HCT116 (cell line): ENCODE results near the gene COL5A1. TPM values are rescaled to one million over a fixed set of nuclear protein-coding genes. Genes with fewer than 3 reads are reported as not detected.
"Not testable (repeated sequence)": the region's sequence is repeated elsewhere in the genome, so short reads cannot be mapped to it uniquely, and the experiment has no call there.

Source experiments
- ATAC-seq: fragments of 200-7000 bp; cut with Tn5 transposase; 2 replicates; pipeline ENCODE4 v1.9.1; 2020; ENCODE audit warnings: mild to moderate bottlenecking, moderate library complexity
- BruUV-seq: library from RNA; stranded (reverse); fragments of 400-500 nt; replicated peaks from 2 replicates; lab custom pipeline; 2021; lab: Mats Ljungman, UMichigan
- CTCF ChIA-PET: fragments of 300-600 bp; sonication (Branson Sonifier 250); formaldehyde crosslinking; loops from one replicate; lab custom pipeline; 2021; ENCODE audit warnings: antibody characterized with exemption; lab: Charles Lee
- POLR2A ChIA-PET: fragments of 300-600, 350-600 bp; sonication (Branson Sonifier 250); formaldehyde crosslinking; loops from one replicate; lab custom pipeline; 2021; ENCODE audit warnings: antibody characterized with exemption; lab: Charles Lee
- RAD21 ChIA-PET, 2 experiments: fragments of 300-600 bp; sonication (Branson Sonifier 250); formaldehyde crosslinking; loops; one replicate each; lab custom pipeline; 2023; ENCODE audit warnings: low total read pairs in 2 of 2; ENCODE audit not compliant: uncharacterized antibody in 2 of 2, unreplicated experiment in 2 of 2, low non-redundant PET in 1 of 2; lab: Charles Lee
- DNase-seq: peaks from one replicate; pipeline ENCODE4 v3.0.0-alpha.2; 2010; ENCODE audit warnings: low read depth, low spot score
- H2AFZ ChIP-seq: fragments of 200-600 bp; shearing (Covaris generic), sonication (generic); 2 replicates; pipeline ENCODE4 v1.6.1; 2017; ENCODE audit warnings: low read depth, mixed run types, mixed read lengths, antibody characterized with exemption, low read length; ENCODE audit not compliant: poor library complexity, severe bottlenecking
- H3K27ac ChIP-seq: 2 replicates; pipeline ENCODE4 v1.5.1; 2012; ENCODE audit warnings: low read depth, low read length
- H3K27me3 ChIP-seq: fragments of 200-600 bp; sonication (generic); 2 replicates; pipeline ENCODE4 v1.6.1; 2016; ENCODE audit warnings: mixed run types, low read length, mixed read lengths; ENCODE audit not compliant: insufficient read depth
- H3K36me3 ChIP-seq, 2 experiments: fragments of 200-500 bp in 1 of 2; fragments of 200-600 bp in 1 of 2; sonication (Bioruptor generic) in 1 of 2; sonication (generic) in 1 of 2; 2 replicates each; pipeline versions ENCODE4 v1.5.1 to v1.6.1; 2014 to 2016; ENCODE audit warnings: low read length in 2 of 2, inconsistent platforms in 1 of 2, mixed read lengths in 1 of 2, mixed run types in 1 of 2; ENCODE audit not compliant: insufficient read depth in 2 of 2, control insufficient read depth in 1 of 2
- H3K4me1 ChIP-seq, 2 experiments: fragments of 200-600 bp in 1 of 2; sonication (generic) in 1 of 2; 2 replicates each; pipeline versions ENCODE4 v1.5.1 to v1.6.1; 2012 to 2017; ENCODE audit warnings: low read length in 2 of 2, inconsistent platforms in 1 of 2, mild to moderate bottlenecking in 1 of 2, mixed read lengths in 1 of 2, mixed run types in 1 of 2, moderate library complexity in 1 of 2; ENCODE audit not compliant: insufficient read depth in 2 of 2, control insufficient read depth in 1 of 2
- H3K4me2 ChIP-seq: fragments of 200-600 bp; sonication (generic); 2 replicates; pipeline ENCODE4 v1.6.1; 2017; ENCODE audit warnings: mixed run types, low read length, mixed read lengths
- H3K4me3 ChIP-seq, 2 experiments: fragments of 200-600 bp in 1 of 2; sonication (generic) in 1 of 2; replicated peaks in 1 of 2; 2 replicates each; pipeline ENCODE4 v1.5.1; 2011 to 2016; ENCODE audit warnings: low read length in 2 of 2, control low read depth in 1 of 2, low read depth in 1 of 2, mild to moderate bottlenecking in 1 of 2, mixed read lengths in 1 of 2, mixed run types in 1 of 2
- H3K79me2 ChIP-seq: fragments of 200-600 bp; sonication (generic); 2 replicates; pipeline ENCODE4 v1.6.1; 2017; ENCODE audit warnings: mild to moderate bottlenecking, mixed run types, low read length, moderate library complexity, mixed read lengths; ENCODE audit not compliant: insufficient read depth
- H3K9ac ChIP-seq: fragments of 200-600 bp; sonication (generic); 2 replicates; pipeline ENCODE4 v1.6.1; 2016; ENCODE audit warnings: low read length, mixed read lengths
- H3K9me2 ChIP-seq: fragments of 200-600 bp; sonication (generic), shearing (Covaris generic); 2 replicates; pipeline ENCODE4 v1.6.1; 2017; ENCODE audit warnings: mixed run types, mild to moderate bottlenecking, moderate library complexity; ENCODE audit not compliant: insufficient read depth
- H3K9me3 ChIP-seq, 2 experiments: fragments of 200-500 bp in 1 of 2; fragments of 200-600 bp in 1 of 2; sonication (Bioruptor generic) in 1 of 2; sonication (generic) in 1 of 2; 2 replicates each; pipeline ENCODE4 v1.6.1; 2014 to 2017; ENCODE audit warnings: low read length in 2 of 2, mixed read lengths in 2 of 2, inconsistent platforms in 1 of 2, low read depth in 1 of 2, mild to moderate bottlenecking in 1 of 2, mixed run types in 1 of 2, moderate library complexity in 1 of 2; ENCODE audit not compliant: control insufficient read depth in 1 of 2, insufficient read depth in 1 of 2
- H4K20me1 ChIP-seq: fragments of 200-600 bp; sonication (generic), shearing (Covaris generic); 2 replicates; pipeline ENCODE4 v1.6.1; 2017; ENCODE audit warnings: mixed run types, mild to moderate bottlenecking, moderate library complexity; ENCODE audit not compliant: insufficient read depth
- ELF1 ChIP-seq: IDR thresholded peaks from 2 replicates; pipeline ENCODE4 v1.6.1; 2012; ENCODE audit warnings: low read depth, borderline replicate concordance
- POLR2A ChIP-seq: IDR thresholded peaks from 2 replicates; pipeline ENCODE4 v1.7.0; 2011; ENCODE audit warnings: borderline replicate concordance; ENCODE audit not compliant: insufficient read depth, insufficient read length; ENCODE audit errors: extremely low read depth
- RAD21 ChIP-seq: IDR thresholded peaks from 2 replicates; pipeline ENCODE4 v1.6.1; 2012; ENCODE audit warnings: low read depth, mild to moderate bottlenecking
- TCF7L2 ChIP-seq: IDR thresholded peaks from 2 replicates; pipeline ENCODE4 v1.7.0; 2011; ENCODE audit warnings: borderline replicate concordance, inconsistent platforms; ENCODE audit not compliant: insufficient read depth, insufficient read length; ENCODE audit errors: extremely low read depth
- YY1 ChIP-seq: IDR thresholded peaks from 2 replicates; pipeline ENCODE4 v1.6.1; 2011; ENCODE audit warnings: low read length, low read depth, moderate library complexity, mild to moderate bottlenecking; ENCODE audit not compliant: insufficient replicate concordance; ENCODE audit errors: extremely low read depth
- ZFX ChIP-seq: fragments of 450-650 bp; IDR thresholded peaks from 2 replicates; pipeline ENCODE4 v1.6.1; 2017
- intact Hi-C: fragments of 100-400 bp; cut with micrococcal nuclease; formaldehyde crosslinking; loops from 2 replicates; pipeline ENCODE4 v1.10.0; 2022
- total RNA-seq: library from RNA; stranded (reverse); gene quantifications from one replicate; pipeline ENCODE4 v1.2.1, GENCODE V29; 2021; ENCODE audit not compliant: unreplicated experiment
- TF ChIP-seq, protein P1 (sequence below): IDR thresholded peaks from 2 replicates; pipeline ENCODE4 v1.6.1; 2011; ENCODE audit warnings: mild to moderate bottlenecking, low read length, moderate library complexity; ENCODE audit not compliant: insufficient replicate concordance; ENCODE audit errors: extremely low read depth
- TF ChIP-seq, protein P2 (sequence below): IDR thresholded peaks from 2 replicates; pipeline ENCODE4 v1.6.1; 2012

Gene COL5A1
- total RNA-seq, 1 experiment from 2014 or later, result 0.30 TPM

DNA sequence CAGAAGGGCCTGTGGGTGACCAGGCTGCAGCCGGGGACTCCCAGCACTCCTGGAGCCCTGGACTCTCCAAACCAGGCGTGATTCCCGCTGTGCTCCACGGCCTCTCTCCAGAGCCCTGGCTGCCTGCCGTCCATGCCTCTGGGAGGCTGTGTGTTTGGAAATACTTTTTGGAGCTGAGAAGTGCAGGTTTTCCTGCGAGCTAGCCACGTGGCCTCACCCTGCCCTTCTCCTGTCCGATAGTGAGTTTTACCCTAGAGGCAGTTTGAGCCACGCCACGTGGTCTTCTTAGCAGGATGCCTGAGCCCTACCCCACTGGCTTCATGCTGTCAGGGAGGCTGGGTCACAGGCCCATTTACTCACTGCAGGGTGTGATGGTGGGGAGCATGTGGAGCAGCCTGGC lies 71.3 kb downstream of the COL5A1 start:
- RAD21 ChIA-PET, result no interaction called here
- POLR2A ChIA-PET, result no interaction called here
- H2AFZ ChIP-seq, result no peak overlapping the region
- no peak overlapping the region for H3K4me3 ChIP-seq
- no peak overlapping the region for H3K9ac ChIP-seq
- no peaks in the 10 kb centered on the region for H3K79me2 ChIP-seq
- CTCF ChIA-PET, result no interaction called here
- intact Hi-C loops, result no loop called here
- TF ChIP-seq ZFX, result no peak
- TF ChIP-seq RAD21, result no peak
- no peak for TF ChIP-seq ELF1
- H3K27me3 ChIP-seq, result no peaks in the 10 kb centered on the region
- no peak overlapping the region for H3K4me2 ChIP-seq
- no peak for DNase-seq
- no TSS peak for BruUV-seq
- H3K27ac ChIP-seq, result no peak overlapping the region
- no peak for ATAC-seq
- H4K20me1 ChIP-seq, result no peaks in the 10 kb centered on the region
- H3K9me2 ChIP-seq, result no peaks in the 10 kb centered on the region
- no peaks in the 10 kb centered on the region for H3K4me1 ChIP-seq
- H3K36me3 ChIP-seq, result no peaks in the 10 kb centered on the region
- H3K9me3 ChIP-seq, result no peaks in the 10 kb centered on the region

DNA sequence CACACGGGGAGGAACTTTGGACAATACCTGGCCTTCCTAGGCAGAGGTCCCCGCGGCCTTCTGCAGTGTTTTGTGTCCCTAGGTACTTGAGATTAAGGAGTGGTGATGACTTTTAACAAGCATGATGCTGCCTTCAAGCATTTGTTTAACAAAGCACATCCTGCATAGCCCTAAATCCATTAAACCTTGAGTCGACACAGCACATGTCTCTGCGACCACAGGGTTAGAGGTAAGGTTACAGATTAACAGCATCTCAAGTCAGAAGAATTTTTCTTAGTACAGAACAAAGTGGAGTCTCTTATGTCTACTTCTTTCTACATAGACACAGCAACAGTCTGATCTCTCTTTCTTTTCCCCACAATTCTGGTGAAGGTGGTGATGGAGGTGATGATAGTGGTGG lies 73.9 kb downstream of the COL5A1 start:
- H3K4me2 ChIP-seq, H3K4me1 ChIP-seq, intact Hi-C loops, ATAC-seq, H3K27ac ChIP-seq, DNase-seq, H4K20me1 ChIP-seq, H3K79me2 ChIP-seq, H3K36me3 ChIP-seq, RAD21 ChIA-PET, H3K9me3 ChIP-seq, POLR2A ChIA-PET, H3K9ac ChIP-seq, H3K27me3 ChIP-seq, H2AFZ ChIP-seq, H3K9me2 ChIP-seq, H3K4me3 ChIP-seq, CTCF ChIA-PET, BruUV-seq: not testable (repeated sequence)

DNA sequence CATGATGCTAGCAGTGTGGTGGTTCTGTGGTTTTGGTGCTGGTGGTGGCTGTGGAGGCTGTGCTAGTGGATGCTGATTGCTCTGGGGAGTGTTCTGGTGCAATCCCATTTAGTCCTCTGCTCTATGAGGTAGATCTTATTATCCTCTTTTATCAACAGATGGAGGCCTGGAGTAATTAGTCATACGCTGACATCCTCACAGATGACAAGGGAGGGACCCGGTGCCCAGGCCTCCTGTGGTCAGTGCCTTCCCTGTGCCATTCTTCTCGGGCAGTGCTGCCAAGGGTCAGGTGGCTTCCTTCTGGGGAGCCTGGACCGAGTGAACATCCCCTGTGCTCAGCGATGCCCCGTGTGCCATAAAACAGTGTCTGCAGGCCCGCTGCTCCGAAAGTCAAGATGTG lies 74.5 kb downstream of the COL5A1 start:
- ATAC-seq (0 out of 2 replicates have a peak, but pooled peaks have one; percentile 40), DNase-seq (no peak)
- intact Hi-C loops, result no loop called here
- CTCF ChIA-PET, result no interaction called here
- Histone ChIP-seq H3K9ac (no peak overlapping the region), H3K27me3 (no peaks in the 10 kb centered on the region), H3K4me2 (no peak overlapping the region), H3K27ac (no peak overlapping the region), H3K36me3 (no peaks in the 10 kb centered on the region), H2AFZ (no peak overlapping the region), H3K79me2 (no peaks in the 10 kb centered on the region), H3K4me1 (no peaks in the 10 kb centered on the region), H3K4me3 (no peak overlapping the region), H4K20me1 (no peaks in the 10 kb centered on the region), H3K9me3 (no peaks in the 10 kb centered on the region), H3K9me2 (no peaks in the 10 kb centered on the region)
- no TSS peak for BruUV-seq
- POLR2A ChIA-PET, result no interaction called here
- RAD21 ChIA-PET, result no interaction called here
- TF ChIP-seq, protein P1, sequence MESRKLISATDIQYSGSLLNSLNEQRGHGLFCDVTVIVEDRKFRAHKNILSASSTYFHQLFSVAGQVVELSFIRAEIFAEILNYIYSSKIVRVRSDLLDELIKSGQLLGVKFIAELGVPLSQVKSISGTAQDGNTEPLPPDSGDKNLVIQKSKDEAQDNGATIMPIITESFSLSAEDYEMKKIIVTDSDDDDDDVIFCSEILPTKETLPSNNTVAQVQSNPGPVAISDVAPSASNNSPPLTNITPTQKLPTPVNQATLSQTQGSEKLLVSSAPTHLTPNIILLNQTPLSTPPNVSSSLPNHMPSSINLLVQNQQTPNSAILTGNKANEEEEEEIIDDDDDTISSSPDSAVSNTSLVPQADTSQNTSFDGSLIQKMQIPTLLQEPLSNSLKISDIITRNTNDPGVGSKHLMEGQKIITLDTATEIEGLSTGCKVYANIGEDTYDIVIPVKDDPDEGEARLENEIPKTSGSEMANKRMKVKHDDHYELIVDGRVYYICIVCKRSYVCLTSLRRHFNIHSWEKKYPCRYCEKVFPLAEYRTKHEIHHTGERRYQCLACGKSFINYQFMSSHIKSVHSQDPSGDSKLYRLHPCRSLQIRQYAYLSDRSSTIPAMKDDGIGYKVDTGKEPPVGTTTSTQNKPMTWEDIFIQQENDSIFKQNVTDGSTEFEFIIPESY, result no peak
- TF ChIP-seq ZFX, result no peak
- TF ChIP-seq YY1, result no peak
- TF ChIP-seq TCF7L2, result no peak
- no peak for TF ChIP-seq POLR2A
- TF ChIP-seq, protein P2, sequence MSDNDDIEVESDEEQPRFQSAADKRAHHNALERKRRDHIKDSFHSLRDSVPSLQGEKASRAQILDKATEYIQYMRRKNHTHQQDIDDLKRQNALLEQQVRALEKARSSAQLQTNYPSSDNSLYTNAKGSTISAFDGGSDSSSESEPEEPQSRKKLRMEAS, result no peak
